GM19452 (cell line): ENCODE measurements around the gene SULF2.

ENCODE experiments used
- ATAC-seq: cut with Tn5 transposase; IDR thresholded peaks from one replicate; pipeline ENCODE4 v1.9.1; 2021; ENCODE audit not compliant: unreplicated experiment

Gene SULF2

DNA sequence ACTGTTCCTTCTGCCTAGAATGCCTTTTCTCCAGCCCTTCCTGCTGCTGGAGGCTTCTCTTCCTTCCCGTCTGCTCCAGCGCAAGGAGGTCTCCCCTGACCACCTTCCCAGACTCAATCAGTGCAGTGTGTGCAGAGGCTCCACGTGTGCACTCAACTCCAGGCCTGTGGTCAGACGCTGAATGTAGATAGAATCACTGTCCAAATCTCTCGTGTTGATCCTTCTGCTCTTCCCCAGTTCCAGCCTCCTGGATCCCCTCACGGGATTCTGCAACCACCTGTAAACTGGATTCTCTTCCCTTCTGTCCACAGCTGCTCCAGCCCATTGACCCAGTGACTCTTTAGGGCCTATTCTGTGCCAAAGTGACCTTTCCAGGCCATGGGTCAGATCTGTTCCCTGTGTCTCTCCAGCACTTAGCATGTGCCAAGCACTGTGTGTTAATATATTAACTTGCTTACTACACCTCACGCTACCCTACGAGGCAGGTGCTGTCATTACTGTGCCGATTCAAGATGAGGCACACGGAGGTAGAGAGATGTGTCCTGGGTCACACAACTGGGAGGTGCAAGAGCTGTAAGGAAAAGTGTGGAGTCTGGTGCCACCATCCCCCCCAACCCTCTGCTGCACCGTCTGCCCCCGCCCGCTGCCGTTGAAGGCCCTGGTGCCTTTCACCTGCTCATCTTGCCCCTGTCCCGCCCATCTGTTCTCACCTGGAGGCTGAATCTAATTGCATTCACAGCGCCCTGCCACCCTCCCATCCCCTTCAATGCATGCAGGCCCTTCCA lies 112.2 kb downstream of the SULF2 start:
- no peak for ATAC-seq

DNA sequence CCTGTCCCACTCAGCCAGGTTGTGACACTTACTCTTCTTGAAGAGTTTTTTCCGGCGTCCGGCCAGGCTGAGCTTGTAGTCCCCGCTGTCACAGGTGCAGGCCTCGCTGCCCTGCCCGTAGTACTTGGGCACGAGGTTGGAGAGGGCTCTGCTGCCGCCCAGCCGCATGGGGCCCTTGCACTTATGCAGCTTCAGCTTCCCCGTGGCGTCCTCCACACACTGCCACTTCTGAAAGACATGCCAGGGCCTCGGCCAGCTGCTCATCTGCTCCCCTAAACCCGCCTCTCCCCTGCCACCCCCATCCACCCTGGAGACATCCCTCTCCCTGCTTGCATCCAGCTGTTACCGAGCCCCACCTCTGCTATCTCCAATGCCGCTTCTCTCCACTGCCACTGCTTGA lies 113.1 kb downstream of the SULF2 start:
- ATAC-seq, result no peak

DNA sequence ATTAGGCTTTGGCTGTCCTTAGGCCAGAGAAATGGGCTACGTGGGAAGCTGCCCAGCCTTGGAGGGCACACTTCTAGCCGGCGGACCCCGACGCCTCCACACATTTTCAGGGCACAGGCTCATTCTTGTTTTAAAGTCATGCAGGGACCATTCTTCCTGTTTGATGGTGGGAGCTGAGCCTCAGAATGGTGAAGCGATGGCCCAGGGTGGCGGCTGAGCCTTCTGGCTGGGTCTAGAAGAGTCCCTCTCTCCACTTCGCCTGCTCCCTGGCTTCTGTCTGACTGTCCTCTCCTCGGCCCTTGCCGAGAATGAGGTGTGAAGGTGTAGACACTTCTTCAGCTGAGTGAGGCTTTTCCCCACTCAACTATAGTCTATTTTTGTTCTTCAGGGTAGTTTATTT lies 114.4 kb downstream of the SULF2 start:
- no peak for ATAC-seq

DNA sequence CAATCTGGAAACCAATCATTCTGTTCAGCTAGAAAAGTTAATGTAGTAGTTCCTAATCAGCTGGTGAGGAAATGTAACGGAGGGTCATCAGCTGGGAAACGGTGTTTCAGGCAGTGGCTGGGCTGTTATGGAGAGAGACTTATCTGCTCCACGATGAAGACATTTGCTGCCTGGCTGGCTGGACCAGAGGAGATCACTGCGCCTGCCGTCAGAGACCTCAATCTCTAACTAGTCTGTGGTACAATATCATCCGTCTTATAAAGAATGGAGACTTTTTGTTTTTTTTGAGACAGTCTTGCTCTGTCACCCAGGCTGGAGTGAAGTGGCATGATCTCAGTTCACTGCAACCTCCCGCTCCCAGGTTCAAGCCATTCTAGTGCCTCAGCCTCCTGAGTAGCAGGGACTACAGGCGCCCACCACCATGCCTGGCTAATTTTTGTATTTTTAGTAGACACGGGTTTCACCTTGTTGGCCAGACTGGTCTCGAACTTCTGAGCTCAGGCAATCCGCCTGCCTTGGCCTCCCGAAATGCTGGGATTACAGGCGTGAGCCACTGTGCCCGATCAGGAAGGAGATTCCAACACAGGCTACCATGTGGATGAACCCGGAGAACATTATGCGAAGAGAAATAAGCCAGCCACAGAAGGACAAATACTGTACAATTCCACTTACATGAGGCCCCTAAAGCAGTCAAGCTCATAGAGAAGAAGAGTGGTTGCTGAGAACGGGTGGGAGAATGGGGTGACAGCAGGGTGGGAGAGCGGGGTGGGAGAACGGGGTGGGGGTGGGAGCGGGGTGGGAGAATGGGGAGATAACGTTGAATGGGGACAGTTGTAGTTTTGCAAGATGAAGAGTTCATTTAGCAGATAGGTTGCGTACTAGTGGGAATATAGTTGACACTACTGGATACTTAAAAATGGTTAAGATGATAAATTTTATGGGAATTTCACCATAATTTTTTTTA lies 115.1 kb downstream of the SULF2 start:
- ATAC-seq, result no peak

DNA sequence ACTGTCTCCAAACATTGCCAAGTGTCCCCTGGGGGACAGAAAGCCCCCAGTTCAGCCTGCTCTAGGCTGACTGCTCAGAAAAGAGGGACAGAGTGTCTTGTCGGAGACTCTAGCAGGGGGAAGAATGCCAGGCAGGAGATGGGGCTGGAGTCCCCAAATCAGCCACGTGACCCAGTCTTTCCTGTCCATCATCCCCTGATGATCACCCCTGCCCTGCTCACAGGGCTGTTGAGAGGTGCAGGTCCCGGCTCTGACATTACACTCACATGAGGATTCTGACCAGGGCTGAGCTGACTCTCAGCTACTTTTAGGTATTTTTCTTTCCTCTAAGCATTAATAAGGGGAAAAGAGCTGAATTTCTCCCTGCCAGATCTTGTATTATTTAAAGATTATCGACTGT lies 115.8 kb downstream of the SULF2 start:
- ATAC-seq, result no peak

DNA sequence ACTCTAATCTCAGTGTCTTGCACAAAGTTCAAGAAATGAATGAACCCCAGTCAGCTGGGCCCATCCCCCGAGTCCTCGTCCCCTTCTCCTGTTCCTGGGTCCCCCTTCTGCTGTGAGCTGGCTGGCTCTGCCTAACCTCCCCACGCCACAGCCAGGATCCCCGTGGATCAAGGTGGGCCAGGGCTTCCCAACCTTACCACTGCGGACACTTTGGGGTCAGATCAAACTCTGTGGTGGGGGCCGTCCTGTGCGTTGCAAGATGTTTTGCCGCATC lies 116.2 kb downstream of the SULF2 start:
- ATAC-seq, result no peak

DNA sequence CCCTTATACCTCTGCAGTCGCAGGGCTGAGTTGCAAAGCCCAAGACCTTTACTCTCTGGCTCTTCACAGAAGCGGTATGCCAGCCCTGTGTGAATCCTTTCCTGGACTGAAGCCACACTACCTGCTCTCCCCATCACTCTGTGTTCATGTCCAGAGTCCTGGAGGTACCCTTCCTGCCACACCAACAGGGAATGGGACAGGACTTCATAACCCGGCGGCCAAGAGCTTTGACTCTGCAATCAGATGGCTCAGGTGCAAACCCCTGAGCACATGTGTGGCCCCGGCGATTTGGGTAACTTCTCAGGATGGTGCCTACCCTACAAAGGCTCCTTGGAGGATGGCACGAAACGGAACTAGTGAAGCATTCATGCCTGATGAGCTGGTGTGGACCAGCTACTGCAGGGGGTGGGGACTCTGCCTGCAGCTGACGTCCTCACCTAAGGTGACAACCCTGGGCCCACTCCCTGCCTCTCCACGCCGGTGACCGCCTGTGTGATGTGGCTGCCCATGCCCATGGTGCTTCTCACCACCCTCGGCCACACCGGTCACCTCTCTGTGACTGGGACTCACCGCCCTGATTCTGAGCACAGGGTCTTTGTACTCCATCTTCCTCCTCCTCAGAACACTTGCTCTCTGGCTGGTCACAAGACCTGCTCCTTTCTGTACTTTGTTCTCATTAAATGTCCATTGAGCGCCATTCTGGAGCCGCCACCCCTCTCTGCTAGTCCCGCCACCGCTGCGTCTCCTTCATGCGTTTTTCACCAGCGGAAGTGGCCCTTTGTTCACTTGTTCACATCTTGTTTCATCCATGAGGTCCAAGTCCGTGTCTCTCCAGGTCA lies 116.7 kb downstream of the SULF2 start:
- no peak for ATAC-seq

DNA sequence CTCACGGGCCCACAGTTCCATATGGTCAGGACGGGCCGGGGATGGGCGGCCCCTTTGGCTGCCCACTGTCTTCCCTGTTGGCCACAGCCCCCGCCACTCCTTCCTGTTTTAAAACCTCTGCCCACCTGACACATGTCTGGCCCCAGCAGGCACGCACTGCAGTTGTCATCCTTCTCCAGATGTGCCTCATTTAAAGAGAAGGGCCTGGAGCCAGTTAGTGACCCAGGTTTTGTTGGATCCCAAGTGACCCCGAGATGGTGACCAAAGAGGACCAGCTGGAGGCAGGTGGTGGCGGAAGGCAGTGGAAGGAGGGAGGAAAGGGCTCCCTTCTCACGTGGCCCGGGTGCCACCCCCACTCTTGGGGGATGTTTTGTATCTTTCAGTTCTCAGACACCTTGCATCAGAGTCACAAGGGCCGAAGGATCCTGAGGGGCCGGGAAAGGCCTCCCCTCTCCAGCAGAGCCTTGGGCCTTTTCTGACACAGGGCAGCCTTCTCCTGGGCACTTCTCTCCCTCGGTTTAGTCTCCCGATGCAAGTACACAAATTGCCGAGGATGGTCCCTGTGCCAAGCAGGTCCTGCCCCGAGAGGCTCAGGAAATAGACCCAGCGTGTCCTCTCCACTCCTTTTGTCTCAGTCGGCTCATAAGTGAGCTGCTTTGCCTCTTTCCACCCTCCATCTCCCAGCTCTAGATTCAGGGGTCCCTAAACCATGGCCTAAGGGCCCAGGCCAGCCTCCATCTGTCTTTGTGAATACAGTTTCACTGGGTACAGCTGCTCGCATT lies 117.6 kb downstream of the SULF2 start:
- ATAC-seq, result no peak

DNA sequence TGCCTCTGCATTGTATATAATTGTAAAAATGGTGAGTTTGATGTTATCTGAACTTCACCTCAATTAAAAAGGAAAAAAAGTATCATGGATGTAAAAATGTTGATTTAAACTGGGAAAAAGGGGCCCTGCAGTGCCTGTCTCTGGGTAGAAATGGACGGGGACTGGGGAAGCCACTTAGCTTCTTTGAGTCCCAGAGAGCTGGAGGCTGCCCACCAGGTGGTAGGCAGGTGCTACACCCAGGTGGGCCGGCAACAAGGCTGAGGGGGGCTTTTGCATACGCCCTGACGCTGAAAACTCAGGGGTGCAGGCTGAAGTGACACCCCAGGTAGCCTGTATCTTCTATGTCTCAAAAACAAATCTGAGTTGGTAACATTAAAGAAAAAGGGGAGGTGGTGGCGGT lies 118.2 kb downstream of the SULF2 start:
- no peak for ATAC-seq

DNA sequence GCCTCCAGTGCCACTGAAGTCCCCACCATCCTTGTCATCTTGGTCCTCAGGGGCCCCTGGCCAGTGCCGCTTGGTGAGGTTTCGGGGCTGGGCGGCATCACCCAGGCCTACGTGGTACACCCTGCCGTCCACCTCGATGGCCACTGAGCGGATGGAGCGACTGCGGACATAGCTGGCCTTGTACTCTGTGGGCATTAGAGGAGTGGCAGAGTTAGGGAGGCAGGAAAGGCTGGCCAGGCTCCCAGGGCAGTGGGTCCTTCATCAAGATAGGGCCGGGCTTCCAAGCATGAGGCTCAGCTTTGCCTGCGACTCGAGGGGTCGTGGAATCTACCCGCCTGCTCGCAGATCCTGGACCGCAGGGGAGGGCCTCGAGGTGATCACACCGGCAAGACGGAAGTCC lies 119.0 kb downstream of the SULF2 start:
- no peak for ATAC-seq

DNA sequence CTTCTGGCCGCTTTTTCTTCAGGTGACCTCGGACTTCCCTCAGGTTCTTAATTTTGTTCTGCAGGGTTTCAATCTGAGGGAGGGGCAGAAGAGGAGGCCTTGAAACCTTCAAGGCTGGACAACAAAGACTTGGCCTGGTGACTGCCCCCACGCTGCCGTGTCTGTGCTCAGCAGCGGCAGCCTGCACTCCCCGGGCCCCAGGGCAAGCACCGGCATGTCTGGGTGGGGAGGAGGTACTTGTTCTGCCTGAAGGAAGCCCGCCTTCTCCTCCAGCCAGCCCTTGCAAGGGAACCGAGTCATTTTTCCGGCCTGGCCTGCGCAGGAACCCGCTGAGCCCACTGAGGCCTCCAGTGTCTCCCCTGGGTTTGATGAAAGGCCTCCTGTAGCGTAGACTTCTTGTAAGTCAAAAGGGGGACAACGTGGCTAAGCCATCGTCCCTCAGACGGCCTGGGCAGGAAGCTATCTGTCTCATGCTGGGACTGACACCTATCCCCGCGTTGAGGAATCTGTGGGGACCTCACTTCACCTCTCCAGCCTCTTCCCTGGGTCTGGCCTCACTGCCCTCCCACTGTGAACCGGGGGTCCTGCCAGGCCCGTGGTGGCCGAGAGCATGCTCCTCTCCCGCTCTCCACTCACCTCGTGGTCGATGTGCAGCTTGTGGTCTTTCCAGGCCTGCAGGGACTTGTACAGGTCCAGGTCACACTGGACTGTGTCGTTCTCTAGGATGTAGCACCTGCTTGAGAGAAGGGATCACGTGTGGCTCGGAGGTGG lies 119.9 kb downstream of the SULF2 start:
- no peak for ATAC-seq

DNA sequence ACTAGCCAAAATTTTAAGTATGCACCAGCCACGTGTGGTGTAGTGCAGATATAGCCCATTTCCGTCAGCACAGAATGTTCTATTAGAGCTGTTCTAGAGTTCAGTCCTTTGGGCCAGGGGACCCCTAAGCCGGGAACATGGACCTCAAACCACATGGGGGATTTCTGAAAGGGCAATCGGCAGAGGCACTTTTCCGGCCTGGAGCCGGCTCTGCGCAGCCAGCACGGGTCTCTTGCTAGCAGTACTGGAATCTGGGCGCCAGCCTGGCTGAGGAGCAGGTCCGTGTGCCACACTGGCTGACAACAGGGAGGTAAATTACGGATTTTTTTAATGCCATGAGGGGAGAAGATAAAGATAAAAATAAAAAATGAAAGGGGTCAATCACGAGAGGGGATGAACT lies 120.5 kb downstream of the SULF2 start:
- ATAC-seq, result no peak

DNA sequence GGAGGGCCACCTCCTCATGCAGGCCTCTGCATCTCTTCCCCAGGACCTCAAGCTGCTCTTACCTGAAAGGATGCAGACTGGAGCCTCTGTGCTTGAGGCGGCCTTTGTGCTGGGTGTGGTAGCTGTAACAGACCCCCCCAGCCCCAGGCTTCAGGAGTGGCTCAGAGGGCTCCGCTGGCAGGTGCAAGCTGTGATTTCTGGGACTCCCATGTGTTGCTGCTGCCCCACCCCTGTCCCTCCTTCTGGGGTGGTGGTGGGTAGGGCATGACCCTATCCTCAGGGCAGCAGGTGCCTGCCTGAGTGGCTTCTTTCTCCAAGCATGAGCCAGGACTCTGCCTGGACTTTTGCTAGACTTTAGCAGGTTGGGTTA lies 121.2 kb downstream of the SULF2 start:
- ATAC-seq, result no peak

DNA sequence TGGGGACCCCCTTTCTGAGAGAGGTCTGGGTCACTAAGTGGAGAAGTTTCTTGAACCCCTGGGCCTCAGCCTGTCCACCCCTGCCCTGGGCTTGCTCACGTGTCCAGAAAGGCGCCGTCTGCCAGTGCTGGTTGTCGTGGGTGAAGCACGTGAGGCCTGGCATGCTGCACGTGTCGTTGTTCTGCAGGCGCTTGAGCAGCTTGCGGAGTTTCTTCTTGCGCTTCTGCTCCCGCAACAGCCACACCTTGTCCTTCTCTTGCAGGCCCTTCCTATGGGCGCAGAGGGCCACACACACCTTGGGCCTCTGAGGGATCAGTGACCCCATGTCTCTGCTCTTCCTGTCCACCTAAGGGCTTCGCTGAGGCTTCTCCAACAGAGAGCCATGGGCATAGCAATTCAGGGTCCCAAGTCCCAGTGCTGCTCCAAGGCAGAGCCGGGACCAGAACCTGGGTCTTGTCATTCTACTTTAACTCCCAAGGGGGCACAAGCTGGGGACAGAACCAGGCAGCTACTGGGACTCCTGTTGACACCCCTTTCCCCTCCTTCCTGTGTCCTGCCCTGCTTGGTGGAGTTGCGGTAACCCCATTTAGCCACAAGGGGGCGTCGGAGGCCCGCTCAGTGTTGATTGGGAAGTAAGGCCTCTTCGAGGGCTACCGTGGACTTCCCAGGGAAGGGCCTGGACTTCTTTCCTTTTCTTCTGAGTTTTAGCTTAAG lies 121.8 kb downstream of the SULF2 start:
- no peak for ATAC-seq

DNA sequence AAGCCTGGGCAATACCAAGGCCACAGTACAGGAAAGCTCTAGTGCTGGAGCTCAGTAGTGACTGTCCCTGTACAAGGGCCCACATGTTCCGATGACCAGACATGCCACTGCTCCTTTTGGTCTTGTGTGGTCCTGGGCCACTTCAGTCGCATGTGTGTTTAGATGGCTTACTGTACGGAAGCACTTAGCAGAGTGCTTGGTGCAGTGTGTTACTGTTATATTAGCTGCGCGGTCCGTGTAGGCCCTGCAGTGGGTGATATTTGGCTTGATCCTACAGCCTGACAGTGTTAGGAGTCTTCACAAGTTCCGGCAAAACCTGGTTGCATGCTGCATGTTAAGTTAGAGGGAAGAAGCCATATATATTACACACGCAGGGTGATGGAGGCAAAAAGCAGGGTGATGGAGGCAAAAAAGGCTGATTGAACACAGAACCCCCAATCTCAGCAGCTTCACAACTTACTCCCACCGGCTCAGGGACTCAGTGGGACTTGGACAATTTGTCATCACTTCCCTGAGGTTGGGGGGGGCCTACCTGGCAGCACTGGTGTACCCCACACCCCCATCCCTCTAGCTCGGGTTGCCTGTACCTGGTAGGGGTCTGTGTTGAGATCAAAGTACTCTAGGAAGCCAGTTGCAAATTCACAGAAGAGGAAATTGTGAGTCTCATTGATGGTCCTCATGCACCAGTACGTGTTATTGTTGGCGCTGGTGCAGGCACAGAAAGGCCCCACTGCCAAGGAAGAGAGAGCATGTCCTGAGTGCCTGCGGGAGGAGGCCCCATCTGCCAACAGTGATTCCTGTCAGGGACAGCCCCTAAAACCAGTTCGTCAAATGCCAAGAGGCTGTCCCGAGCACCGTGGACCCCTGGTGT lies 122.6 kb downstream of the SULF2 start:
- ATAC-seq, result no peak

DNA sequence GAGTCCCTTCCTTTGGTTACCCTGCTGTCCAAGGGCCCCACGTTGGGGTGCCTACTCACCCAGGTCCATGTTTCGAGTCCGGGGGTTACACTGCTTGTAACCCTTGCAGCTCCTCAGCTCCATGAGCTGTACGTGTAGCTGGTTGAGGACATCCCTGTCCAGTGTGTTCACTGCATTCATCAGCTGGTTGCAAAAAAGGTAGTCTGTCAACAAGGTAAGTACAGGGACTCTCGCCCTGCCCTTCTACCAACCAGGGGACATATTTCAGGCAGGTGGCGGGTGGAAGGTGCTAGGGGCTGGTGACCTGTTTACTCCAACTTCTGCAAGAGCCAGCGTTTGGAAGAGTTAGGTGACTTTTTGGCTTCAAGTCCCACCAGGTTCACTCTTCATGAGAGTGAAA lies 123.6 kb downstream of the SULF2 start:
- no peak for ATAC-seq

DNA sequence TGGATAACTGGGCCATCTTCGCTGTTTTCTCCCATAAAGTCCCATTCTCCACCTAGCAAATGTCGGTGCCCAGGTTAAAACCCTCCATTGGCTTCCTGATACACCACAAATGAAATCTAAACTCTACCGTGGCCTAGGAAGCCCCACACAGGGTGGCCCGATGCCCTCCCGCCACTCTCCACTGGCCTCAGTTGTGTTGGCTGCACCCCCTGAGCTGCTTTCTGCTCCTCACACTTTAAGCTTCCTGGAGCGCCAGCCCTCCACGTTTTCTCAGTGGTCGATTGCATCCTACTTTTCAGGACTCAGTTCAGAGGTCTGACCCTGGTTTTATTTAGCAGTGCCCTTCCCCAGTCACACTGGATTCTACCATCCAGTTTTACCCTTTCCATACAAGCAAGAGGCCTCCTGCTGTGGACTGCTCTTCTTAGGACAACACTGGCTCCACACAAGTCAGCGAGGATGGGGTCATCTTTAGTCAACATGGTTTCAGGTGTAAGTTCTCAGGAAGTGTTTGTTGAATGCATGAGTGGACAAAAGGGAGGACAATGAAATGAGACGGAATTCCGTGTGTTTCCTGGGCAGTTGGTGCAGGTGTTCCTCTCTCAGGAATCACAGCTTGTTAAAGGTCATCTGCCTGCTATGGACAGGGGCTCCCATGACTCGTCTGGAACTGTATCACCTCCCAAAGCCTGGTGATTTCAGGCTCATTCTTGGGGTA lies 124.1 kb downstream of the SULF2 start:
- no peak for ATAC-seq

DNA sequence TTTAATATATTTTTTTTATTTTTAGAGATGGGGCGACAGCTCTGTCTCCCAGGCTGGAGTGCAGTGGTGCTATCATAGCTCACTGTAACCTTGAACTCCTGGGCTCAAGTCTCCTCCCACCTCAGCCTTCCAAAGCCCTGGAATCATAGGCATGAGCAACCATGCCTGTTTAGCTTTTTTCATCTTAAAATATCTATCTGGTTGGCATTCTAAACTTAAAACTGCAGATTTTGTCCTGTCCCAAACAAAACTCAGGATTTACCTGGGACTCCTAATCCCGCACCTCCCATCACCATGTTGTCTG lies 124.7 kb downstream of the SULF2 start:
- ATAC-seq, result no peak
